Caco-2 (cell line): ENCODE measurements around the gene SEPTIN14. TPM values are rescaled to one million over a fixed set of nuclear protein-coding genes. Genes with fewer than 3 reads are reported as not detected.
"Not testable (repeated sequence)": the region's sequence is repeated elsewhere in the genome, so short reads cannot be mapped to it uniquely, and the experiment has no call there.

Experiments
- BruUV-seq: library from RNA; stranded (reverse); fragments of 400-500 nt; replicated peaks from 2 replicates; lab custom pipeline; 2021; lab: Mats Ljungman, UMichigan
- CTCF ChIA-PET: fragments of 300-600 bp; sonication (Branson Sonifier 250); formaldehyde crosslinking; loops from one replicate; lab custom pipeline; 2022; ENCODE audit warnings: antibody characterized with exemption; lab: Charles Lee
- POLR2A ChIA-PET: fragments of 300-600 bp; sonication (Branson Sonifier 250); formaldehyde crosslinking; loops from one replicate; lab custom pipeline; 2022; ENCODE audit warnings: antibody characterized with exemption; lab: Charles Lee
- DNase-seq, 2 experiments: peaks; one replicate each; pipeline versions ENCODE4 v3.0.0 to v3.0.0-alpha.2; 2020 to 2022
- H3K27me3 ChIP-seq: replicated peaks from 2 replicates; pipeline ENCODE4 v1.6.0; 2011; ENCODE audit warnings: low read length; ENCODE audit not compliant: control insufficient read depth, insufficient read depth
- H3K36me3 ChIP-seq: 2 replicates; pipeline ENCODE4 v1.5.1; 2011; ENCODE audit warnings: low read length; ENCODE audit not compliant: control insufficient read depth, insufficient read depth
- H3K4me1 ChIP-seq: fragments of 250-450 bp; sonication (Bioruptor Pico); 2 replicates; pipeline ENCODE4 v1.5.1; 2020; ENCODE audit warnings: mild to moderate bottlenecking
- H3K4me3 ChIP-seq: 2 replicates; pipeline ENCODE4 v1.5.1; 2011; ENCODE audit warnings: low read depth, mild to moderate bottlenecking, control low read depth, low read length
- H3K9me3 ChIP-seq: fragments of 250-450 bp; sonication (Bioruptor Pico); 2 replicates; pipeline ENCODE4 v1.5.1; 2020; ENCODE audit warnings: mild to moderate bottlenecking, moderate library complexity
- H3K27ac Mint-ChIP-seq: one replicate; pipeline ENCODE4 v1.8.0; 2022; ENCODE audit warnings: mixed read lengths; ENCODE audit not compliant: unreplicated experiment
- H3K27me3 Mint-ChIP-seq: one replicate; pipeline ENCODE4 v1.8.0; 2022; ENCODE audit warnings: mixed read lengths; ENCODE audit not compliant: insufficient read depth, unreplicated experiment
- H3K36me3 Mint-ChIP-seq: one replicate; pipeline ENCODE4 v1.8.0; 2022; ENCODE audit warnings: mild to moderate bottlenecking, mixed read lengths; ENCODE audit not compliant: insufficient read depth, unreplicated experiment
- H3K4me1 Mint-ChIP-seq: one replicate; pipeline ENCODE4 v1.8.0; 2022; ENCODE audit warnings: low read depth, mixed read lengths; ENCODE audit not compliant: unreplicated experiment
- H3K4me3 Mint-ChIP-seq: one replicate; pipeline ENCODE4 v1.8.0; 2022; ENCODE audit warnings: mild to moderate bottlenecking, moderate library complexity, mixed read lengths; ENCODE audit not compliant: unreplicated experiment
- H3K9me3 Mint-ChIP-seq: one replicate; pipeline ENCODE4 v1.8.0; 2022; ENCODE audit warnings: mixed read lengths; ENCODE audit not compliant: unreplicated experiment
- CTCF ChIP-seq, 2 experiments: fragments of 200-600 bp in 1 of 2; IDR thresholded peaks; 1 replicate in 1 of 2; 2 replicates in 1 of 2; pipeline versions ENCODE4 v1.5.1 to v1.8.0; 2011 to 2022; ENCODE audit warnings: antibody characterized with exemption in 1 of 2, control low read depth in 1 of 2, inconsistent platforms in 1 of 2, low read depth in 1 of 2, low read length in 1 of 2, mild to moderate bottlenecking in 1 of 2, moderate library complexity in 1 of 2; ENCODE audit not compliant: insufficient read depth in 1 of 2, severe bottlenecking in 1 of 2, unreplicated experiment in 1 of 2
- intact Hi-C: fragments of 100-400 bp; cut with micrococcal nuclease; formaldehyde crosslinking; loops from one replicate; pipeline ENCODE4 v1.10.0; 2022; ENCODE audit not compliant: unreplicated experiment
- total RNA-seq: library from RNA; stranded (reverse); gene quantifications from 2 replicates; pipeline ENCODE4 v1.2.3, GENCODE V29; 2022

Gene SEPTIN14
- total RNA-seq, 1 experiment from 2014 or later: not detected

DNA sequence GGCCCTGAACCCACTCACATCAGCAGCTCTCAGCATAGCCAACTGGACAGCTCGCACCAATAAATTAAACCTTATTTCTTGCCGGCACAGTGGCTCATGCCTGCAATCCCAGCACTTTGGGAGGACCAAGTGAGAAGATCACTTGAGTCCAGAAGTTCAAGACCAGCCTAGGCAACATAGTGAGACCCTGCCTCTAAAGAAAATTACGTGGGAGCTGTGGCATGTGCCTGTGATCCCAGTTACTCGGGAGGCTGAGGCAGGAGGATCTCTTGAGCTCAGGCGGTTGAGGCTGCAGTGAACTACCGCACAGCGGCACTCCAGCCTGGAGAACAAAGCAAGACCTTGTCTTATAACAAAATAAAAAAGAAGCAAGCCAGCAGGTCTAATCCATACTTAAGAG lies 75.7 kb downstream of the SEPTIN14 start:
- BruUV-seq: no TSS peak
- peaks cover 8% of the 10 kb centered on the region for H3K9me3 Mint-ChIP-seq
- DNase-seq: no peak

DNA sequence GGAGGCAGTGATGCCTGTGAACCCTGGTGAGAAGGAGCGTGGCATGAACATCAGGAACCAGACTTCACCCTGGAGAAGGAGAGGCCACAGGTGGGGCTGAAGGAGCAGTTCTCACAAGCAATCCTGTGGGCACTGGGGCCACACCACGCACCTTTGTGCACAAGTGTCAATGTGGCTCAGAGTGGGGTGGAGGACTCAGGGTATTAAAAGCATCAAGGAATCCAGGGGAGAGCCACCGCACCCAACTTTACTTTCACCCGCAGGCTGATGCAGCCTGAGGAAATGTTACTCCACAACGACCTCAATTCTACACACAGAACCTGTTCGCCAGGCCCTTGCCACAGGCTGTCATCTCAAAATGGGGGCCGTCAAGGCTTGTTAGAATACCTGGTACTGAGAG lies 77.1 kb downstream of the SEPTIN14 start:
- H3K9me3 Mint-ChIP-seq, H3K27ac Mint-ChIP-seq, H3K4me3 Mint-ChIP-seq, DNase-seq, H3K36me3 Mint-ChIP-seq, H3K4me1 Mint-ChIP-seq, H3K4me1 ChIP-seq, H3K4me3 ChIP-seq, POLR2A ChIA-PET, H3K9me3 ChIP-seq, intact Hi-C loops, H3K27me3 Mint-ChIP-seq, H3K27me3 ChIP-seq, H3K36me3 ChIP-seq, CTCF ChIA-PET, BruUV-seq: not testable (repeated sequence)

More for the DNA sequence above, 75.7 kb downstream of the SEPTIN14 start:
- ChIA-PET POLR2A (no interaction called here), CTCF (interaction anchor here (0.7 kb wide), 1 partner anchor 22 kb away, joined by 3 read pairs; no protein-coding TSS in a partner anchor)
- H3K4me3 ChIP-seq: no peak overlapping the region
- H3K4me1 Mint-ChIP-seq: no peaks in the 10 kb centered on the region
- H3K36me3 Mint-ChIP-seq: no peaks in the 10 kb centered on the region
- H3K27me3 Mint-ChIP-seq: peaks cover 3% of the 10 kb centered on the region
- no peak overlapping the region for H3K4me3 Mint-ChIP-seq
- intact Hi-C loops: no loop called here
- H3K27me3 ChIP-seq: no peaks in the 10 kb centered on the region
- TF ChIP-seq CTCF (IDR thresholded peaks at IDR 0.05; ENCODE audit: insufficient read depth in 1 of 2, low read depth in 1 of 2, low read length in 1 of 2, severe bottlenecking in 1 of 2, unreplicated experiment in 1 of 2): no peak
- H3K36me3 ChIP-seq: no peaks in the 10 kb centered on the region
- no peaks in the 10 kb centered on the region for H3K4me1 ChIP-seq
- H3K9me3 ChIP-seq: no peaks in the 10 kb centered on the region
- no peak overlapping the region for H3K27ac Mint-ChIP-seq

DNA sequence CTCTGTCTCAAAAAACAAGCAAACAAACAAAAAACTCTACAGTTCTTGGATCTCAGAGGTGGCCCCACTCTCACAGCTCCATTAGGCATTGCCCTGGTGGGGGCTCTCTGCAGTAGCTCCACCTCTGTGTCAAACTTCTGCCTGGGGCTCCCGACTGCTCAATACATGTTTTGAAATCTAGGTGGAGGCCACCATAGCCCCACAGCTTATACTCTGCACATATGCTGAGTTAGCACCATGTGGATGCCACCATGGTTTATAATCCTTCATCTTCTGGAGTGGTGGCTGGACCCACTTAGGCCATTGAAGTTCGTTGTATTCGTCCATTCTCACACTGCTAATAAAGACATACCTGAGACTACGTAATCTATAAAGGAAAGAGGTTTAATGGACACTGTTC lies 78.4 kb downstream of the SEPTIN14 start:
- Histone ChIP-seq H3K4me1 (no peaks in the 10 kb centered on the region), H3K9me3 (no peaks in the 10 kb centered on the region), H3K27me3 (no peaks in the 10 kb centered on the region), H3K36me3 (no peaks in the 10 kb centered on the region), H3K4me3 (no peak overlapping the region)
- Mint-ChIP-seq H3K9me3 (peaks cover 9% of the 10 kb centered on the region), H3K27me3 (no peaks in the 10 kb centered on the region), H3K4me1 (no peaks in the 10 kb centered on the region), H3K36me3 (no peaks in the 10 kb centered on the region), H3K27ac (no peak overlapping the region), H3K4me3 (no peak overlapping the region)
- BruUV-seq: no TSS peak
- ChIA-PET POLR2A (no interaction called here), CTCF (no interaction called here)
- TF ChIP-seq CTCF (IDR thresholded peaks at IDR 0.05; ENCODE audit: insufficient read depth in 1 of 2, low read depth in 1 of 2, low read length in 1 of 2, severe bottlenecking in 1 of 2, unreplicated experiment in 1 of 2): no peak
- no peak for DNase-seq
- intact Hi-C loops: no loop called here

- intact Hi-C loops: no loop called here
- Histone ChIP-seq H3K27me3 (no peaks in the 10 kb centered on the region), H3K4me3 (no peak overlapping the region), H3K4me1 (no peaks in the 10 kb centered on the region), H3K36me3 (no peaks in the 10 kb centered on the region), H3K9me3 (no peaks in the 10 kb centered on the region)
- BruUV-seq: no TSS peak
- POLR2A ChIA-PET: no interaction called here
- DNase-seq: no peak
- no peak overlapping the region for H3K4me3 Mint-ChIP-seq
- H3K36me3 Mint-ChIP-seq: no peaks in the 10 kb centered on the region
- no peak for TF ChIP-seq CTCF (IDR thresholded peaks at IDR 0.05; ENCODE audit: insufficient read depth in 1 of 2, low read depth in 1 of 2, low read length in 1 of 2, severe bottlenecking in 1 of 2, unreplicated experiment in 1 of 2)
- no peaks in the 10 kb centered on the region for H3K27me3 Mint-ChIP-seq
- no peak overlapping the region for H3K27ac Mint-ChIP-seq
- peaks cover 11% of the 10 kb centered on the region for H3K9me3 Mint-ChIP-seq
- no peaks in the 10 kb centered on the region for H3K4me1 Mint-ChIP-seq
- CTCF ChIA-PET: no interaction called here
Measured at GRCh38 chr7:55778631-55779030, 83.9 kb downstream of the SEPTIN14 start.
